Gastrocnemius medialis (tissue), 4 donors: ENCODE measurements around the gene HDGFL2. TPM values are rescaled to one million over a fixed set of nuclear protein-coding genes. Genes with fewer than 3 reads are reported as not detected.

Source experiments
- ATAC-seq, 2 donors: fragments of 150-250 bp; one replicate each; pipeline ENCODE4 v1.9.1; 2016
- DNase-seq, 2 donors: peaks; one replicate each; pipeline ENCODE4 v3.0.0-alpha.2; 2019
- H3K27ac ChIP-seq, 4 donors: fragments of 200-600 bp; sonication (generic); 1 replicate in 1 of 4; 2 replicates in 3 of 4; pipeline ENCODE4 v1.5.1; 2016 to 2018; ENCODE audit warnings: mild to moderate bottlenecking in 2 of 4, moderate library complexity in 1 of 4
- H3K27me3 ChIP-seq, 3 donors: fragments of 200-600 bp; sonication (generic) in 2 of 3; 1 replicate in 1 of 3; 2 replicates in 2 of 3; pipeline versions ENCODE4 v1.5.1 to v1.6.0; 2016 to 2019; ENCODE audit warnings: mild to moderate bottlenecking in 1 of 3, moderate library complexity in 1 of 3
- H3K36me3 ChIP-seq, 2 donors: fragments of 200-600 bp; sonication (generic) in 1 of 2; one replicate each; pipeline ENCODE4 v1.5.1; 2017 to 2018
- H3K4me1 ChIP-seq, 2 donors: fragments of 200-600 bp; sonication (generic) in 1 of 2; one replicate each; pipeline ENCODE4 v1.5.1; 2016 to 2017; ENCODE audit warnings: mild to moderate bottlenecking in 2 of 2
- H3K4me3 ChIP-seq, 4 donors: fragments of 200-600 bp; sonication (generic) in 3 of 4; 1 replicate in 1 of 4; 2 replicates in 3 of 4; pipeline ENCODE4 v1.5.1; 2016 to 2019; ENCODE audit warnings: mild to moderate bottlenecking in 2 of 4
- H3K9me3 ChIP-seq, 3 donors: fragments of 200-600 bp; sonication (generic) in 2 of 3; 1 replicate in 1 of 3; 2 replicates in 2 of 3; pipeline ENCODE4 v1.5.1; 2016 to 2019
- POLR2A ChIP-seq, 2 donors: fragments of 450-650 bp; IDR thresholded peaks; one replicate each; pipeline ENCODE4 v1.6.1; 2017; ENCODE audit warnings: antibody characterized with exemption in 2 of 2, mild to moderate bottlenecking in 2 of 2, moderate library complexity in 2 of 2
- in situ Hi-C, 4 donors: fragments of 200-750 bp; cut with MboI; loops; one replicate each; pipeline versions ENCODE4 v1.15.0 to v1.8.0; 2017; ENCODE audit warnings: low sequenced_read_pairs in 4 of 4
- intact Hi-C: fragments of 100-400 bp; cut with DNase I; formaldehyde crosslinking; loops from one replicate; pipeline ENCODE4 v1.15.1; 2023; ENCODE audit warnings: low total_unique reads
- total RNA-seq, 4 donors: library from RNA; depleted of rRNA; stranded (reverse); fragments of >200 nt; gene quantifications; one replicate each; pipeline versions ENCODE4 v1.1.0 to v1.2.3, GENCODE V29; 2016
- TF ChIP-seq, protein P1 (sequence below), 5 experiments: fragments of 450-650 bp in 3 of 5; fragments of 200-600 bp in 2 of 5; sonication (generic) in 2 of 5; IDR thresholded peaks in 4 of 5; conservative IDR thresholded peaks in 1 of 5; 1 replicate in 4 of 5; 2 replicates in 1 of 5; pipeline ENCODE4 v1.5.1; 2016 to 2019; ENCODE audit warnings: antibody characterized with exemption in 5 of 5, mild to moderate bottlenecking in 3 of 5, moderate library complexity in 3 of 5

The HDGFL2 gene
- total RNA-seq, 4 donors from 2014 or later = 46.5 to 83.2 (median 56.1) TPM

DNA sequence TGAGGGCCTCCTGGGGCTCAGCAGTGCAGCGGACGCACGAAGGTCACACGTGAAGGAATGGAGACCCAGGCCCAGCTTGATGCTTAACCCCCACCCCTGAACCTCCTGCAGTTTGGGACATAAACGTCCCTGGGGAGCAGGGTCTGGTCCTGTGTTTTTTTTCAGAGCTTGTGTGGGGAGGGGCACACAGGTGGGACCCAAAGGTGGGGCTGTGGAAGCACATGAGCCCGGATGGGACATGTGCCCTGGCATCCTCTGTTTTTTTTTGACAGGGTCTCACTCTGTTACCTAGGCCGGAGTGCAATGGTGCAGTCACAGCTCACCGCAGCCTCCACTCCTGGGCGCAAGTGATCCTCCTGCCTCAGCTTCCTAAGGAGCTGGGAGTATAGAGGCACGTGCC is 35.0 kb upstream of the HDGFL2 start:
- H3K36me3 ChIP-seq = peaks cover 0 to 18% of the 10 kb centered on the region in 2 donors
- in situ Hi-C loops (no loop called here), intact Hi-C loops (no loop called here)
- DNase-seq (no peak), ATAC-seq (no peak)
- no peak for TF ChIP-seq POLR2A (IDR thresholded peaks at IDR 0.05)
- TF ChIP-seq, protein P1, sequence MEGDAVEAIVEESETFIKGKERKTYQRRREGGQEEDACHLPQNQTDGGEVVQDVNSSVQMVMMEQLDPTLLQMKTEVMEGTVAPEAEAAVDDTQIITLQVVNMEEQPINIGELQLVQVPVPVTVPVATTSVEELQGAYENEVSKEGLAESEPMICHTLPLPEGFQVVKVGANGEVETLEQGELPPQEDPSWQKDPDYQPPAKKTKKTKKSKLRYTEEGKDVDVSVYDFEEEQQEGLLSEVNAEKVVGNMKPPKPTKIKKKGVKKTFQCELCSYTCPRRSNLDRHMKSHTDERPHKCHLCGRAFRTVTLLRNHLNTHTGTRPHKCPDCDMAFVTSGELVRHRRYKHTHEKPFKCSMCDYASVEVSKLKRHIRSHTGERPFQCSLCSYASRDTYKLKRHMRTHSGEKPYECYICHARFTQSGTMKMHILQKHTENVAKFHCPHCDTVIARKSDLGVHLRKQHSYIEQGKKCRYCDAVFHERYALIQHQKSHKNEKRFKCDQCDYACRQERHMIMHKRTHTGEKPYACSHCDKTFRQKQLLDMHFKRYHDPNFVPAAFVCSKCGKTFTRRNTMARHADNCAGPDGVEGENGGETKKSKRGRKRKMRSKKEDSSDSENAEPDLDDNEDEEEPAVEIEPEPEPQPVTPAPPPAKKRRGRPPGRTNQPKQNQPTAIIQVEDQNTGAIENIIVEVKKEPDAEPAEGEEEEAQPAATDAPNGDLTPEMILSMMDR (IDR thresholded peaks at IDR 0.05 in 4 of 5, conservative IDR thresholded peaks at IDR 0.05 in 1 of 5) = no peak
- no peaks in the 10 kb centered on the region for H3K4me1 ChIP-seq
- no peaks in the 10 kb centered on the region for H3K27me3 ChIP-seq
- no peak overlapping the region for H3K4me3 ChIP-seq
- no peak overlapping the region for H3K27ac ChIP-seq
- no peaks in the 10 kb centered on the region for H3K9me3 ChIP-seq

DNA sequence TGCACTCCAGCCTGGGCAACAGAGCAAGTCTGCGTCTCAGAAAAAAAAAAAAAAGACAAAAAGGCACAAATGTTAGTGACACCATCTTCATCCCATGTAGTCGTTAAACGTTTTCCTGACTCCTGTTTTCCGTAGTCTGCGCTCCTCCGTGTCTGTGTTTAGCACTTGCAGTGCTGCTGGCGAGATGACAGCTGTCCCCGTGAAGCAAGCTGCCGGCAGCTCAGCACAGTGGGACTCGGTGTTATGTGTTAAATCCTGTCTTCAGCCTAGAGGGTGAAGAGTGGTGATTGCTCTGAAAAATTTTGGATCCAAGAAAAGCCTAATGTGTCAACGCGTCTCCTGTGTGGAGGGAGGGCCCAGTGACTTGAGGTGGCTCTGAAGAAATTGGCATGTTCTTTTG is 32.9 kb upstream of the HDGFL2 start:
- H3K9me3 ChIP-seq = no peaks in the 10 kb centered on the region
- in situ Hi-C loops = no loop called here
- H3K4me3 ChIP-seq = no peak overlapping the region
- ATAC-seq = no peak
- TF ChIP-seq POLR2A (IDR thresholded peaks at IDR 0.05) = no peak
- TF ChIP-seq, protein P1 (IDR thresholded peaks at IDR 0.05 in 4 of 5, conservative IDR thresholded peaks at IDR 0.05 in 1 of 5) = no peak
- H3K36me3 ChIP-seq = no peaks in the 10 kb centered on the region
- intact Hi-C loops = no loop called here
- no peaks in the 10 kb centered on the region for H3K27me3 ChIP-seq
- H3K4me1 ChIP-seq = no peaks in the 10 kb centered on the region
- no peak for DNase-seq
- no peak overlapping the region for H3K27ac ChIP-seq

DNA sequence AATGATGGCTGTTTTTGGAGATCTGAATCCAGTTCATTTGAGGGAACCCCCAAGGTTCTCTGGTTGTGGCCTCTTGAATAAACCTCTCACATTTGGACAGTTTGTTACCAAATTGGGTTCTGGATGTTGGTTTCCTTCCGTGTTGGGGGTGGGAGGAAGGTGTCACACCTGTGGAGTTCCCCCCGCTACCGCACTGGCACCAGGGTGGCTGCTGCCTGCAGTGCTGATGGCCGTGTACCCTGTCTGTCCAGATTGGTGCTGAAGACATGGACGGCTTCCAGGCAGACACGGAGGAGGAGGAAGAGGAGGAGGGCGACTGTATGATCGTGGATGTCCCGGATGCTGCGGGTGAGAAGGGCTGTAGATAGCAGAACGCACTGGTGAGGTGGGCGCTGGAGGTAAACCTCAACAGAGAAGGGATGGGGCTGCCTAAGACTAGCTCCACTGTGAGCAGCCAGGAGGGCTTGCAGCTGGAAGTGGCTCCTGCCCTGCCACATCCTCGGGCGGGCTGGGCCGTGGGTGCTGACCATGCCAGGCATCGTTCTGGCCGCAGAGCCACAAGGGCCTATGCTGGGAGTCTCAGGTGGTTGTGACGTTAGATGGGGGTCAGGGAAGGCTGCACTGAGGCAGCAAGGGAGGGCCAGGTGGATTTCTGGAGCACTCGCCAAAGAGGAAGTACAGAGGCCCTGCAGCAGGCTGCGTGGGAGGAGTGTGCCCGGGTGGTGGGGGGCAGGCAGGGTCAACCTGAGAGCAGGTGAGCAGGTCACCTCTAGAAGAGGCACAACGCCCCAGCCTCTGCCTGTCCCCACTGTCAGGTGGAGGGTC is 29.9 kb upstream of the HDGFL2 start:
- peaks cover 0 to 25% of the 10 kb centered on the region in 2 donors for H3K36me3 ChIP-seq
- no peak for ATAC-seq
- intact Hi-C loops = no loop called here

DNA sequence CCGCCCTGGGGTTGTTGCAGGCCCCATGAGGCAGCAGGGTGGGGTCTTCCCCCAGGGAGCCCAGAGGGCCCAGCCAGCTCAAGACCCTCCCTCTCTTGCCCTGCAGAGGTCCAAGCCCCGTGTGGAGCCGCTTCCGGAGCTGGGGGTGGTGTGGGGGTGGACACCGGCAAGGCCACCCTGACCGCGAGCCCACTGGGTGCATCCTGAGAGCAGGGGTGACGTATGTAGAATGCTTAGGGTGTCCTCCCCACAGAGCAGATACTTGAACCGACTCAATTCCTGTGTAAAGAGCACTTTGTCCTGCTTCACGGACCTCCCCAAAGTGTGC is 29.3 kb upstream of the HDGFL2 start:
- in situ Hi-C loops = no loop called here
- Histone ChIP-seq H3K36me3 (peaks cover 0 to 31% of the 10 kb centered on the region in 2 donors), H3K9me3 (no peaks in the 10 kb centered on the region), H3K27ac (no peak overlapping the region), H3K4me3 (no peak overlapping the region), H3K27me3 (no peaks in the 10 kb centered on the region), H3K4me1 (peaks cover 0 to 4% of the 10 kb centered on the region in 2 donors)
- intact Hi-C loops = no loop called here
- TF ChIP-seq POLR2A (IDR thresholded peaks at IDR 0.05) = no peak
- TF ChIP-seq, protein P1 (IDR thresholded peaks at IDR 0.05 in 4 of 5, conservative IDR thresholded peaks at IDR 0.05 in 1 of 5) = no peak
- DNase-seq (no peak), ATAC-seq (no peak)

More for the DNA sequence above, 29.9 kb upstream of the HDGFL2 start:
- TF ChIP-seq POLR2A (IDR thresholded peaks at IDR 0.05) = no peak
- TF ChIP-seq, protein P1 (IDR thresholded peaks at IDR 0.05 in 4 of 5, conservative IDR thresholded peaks at IDR 0.05 in 1 of 5) = no peak
- DNase-seq = no peak
- no peak overlapping the region for H3K4me3 ChIP-seq
- in situ Hi-C loops = no loop called here
- no peaks in the 10 kb centered on the region for H3K27me3 ChIP-seq
- H3K4me1 ChIP-seq = peaks cover 0 to 4% of the 10 kb centered on the region in 2 donors
- H3K9me3 ChIP-seq = no peaks in the 10 kb centered on the region
- no peak overlapping the region for H3K27ac ChIP-seq
